ENCODE measurements around the gene SCUBE1. TPM values are rescaled to one million over a fixed set of nuclear protein-coding genes. Genes with fewer than 3 reads are reported as not detected.

SCUBE1 gene
- total RNA-seq, 1 donor from 2014 or later: 2.9 TPM

- Histone ChIP-seq H3K4me1 (peaks cover 0 to 19% of the 10 kb centered on the region in 2 donors), H3K27ac (no peak overlapping the region), H3K4me3 (no peak overlapping the region), H3K36me3 (no peaks in the 10 kb centered on the region), H3K9me3 (no peaks in the 10 kb centered on the region), H3K27me3 (no peaks in the 10 kb centered on the region)
- no peak for DNase-seq (ENCODE audit: low spot score in 2 of 2)
- no peak for TF ChIP-seq CTCF (IDR thresholded peaks at IDR 0.05)
- intact Hi-C loops (cut with DNase I): loop anchor here (10.0 kb wide), 1 partner anchor 1114 kb away; the partner anchor contains the start of genes NAGA, PHETA2 and SMDT1
Measured at GRCh38 chr22:43188829-43189545, 154.2 kb downstream of the SCUBE1 start.

- Histone ChIP-seq H3K4me3 (peak overlapping the region; percentile 52 to 96), H3K36me3 (no peaks in the 10 kb centered on the region), H3K27me3 (no peaks in the 10 kb centered on the region), H3K9me3 (no peaks in the 10 kb centered on the region), H3K4me1 (peaks cover 0 to 19% of the 10 kb centered on the region in 2 donors), H3K27ac (peak overlapping the region; percentile 91 to 95)
- intact Hi-C loops (cut with DNase I): loop anchor here (2.0 to 10.0 kb wide), 2 partner anchors 45 to 1113 kb away; partner anchors contain the start of genes MCAT, NAGA, PHETA2 and SMDT1
- peak; percentile 45 to 74 (median 65) for TF ChIP-seq CTCF (IDR thresholded peaks at IDR 0.05)
- DNase-seq (ENCODE audit: low spot score in 2 of 2): peak; percentile 80 to 98
Measured at GRCh38 chr22:43187171-43188099, 155.7 kb downstream of the SCUBE1 start.

GRCh38 chr22:43186272-43187170, 156.7 kb downstream of the SCUBE1 start, which contains the start of gene TTLL12:
Gene TTLL12, minus strand, starts transcription at chr22:43187134. Its CDS starts 65 bp downstream, at chr22:43187069.
- Histone ChIP-seq H3K9me3 (no peaks in the 10 kb centered on the region), H3K4me3 (peak within 1 kb of the TSS; percentile 87 to 96), H3K36me3 (peaks cover 0 to 2% of the 10 kb centered on the region in 2 donors), H3K27ac (peak within 1 kb of the TSS; percentile 91 to 95), H3K4me1 (peaks cover 0 to 19% of the 10 kb centered on the region in 2 donors), H3K27me3 (no peaks in the 10 kb centered on the region)
- peak in 1 of 2 donors; percentile 74 for DNase-seq (ENCODE audit: low spot score in 2 of 2)
- intact Hi-C loops (cut with DNase I): loop anchor here (1.0 to 10.0 kb wide), 3 partner anchors 35 to 1112 kb away; partner anchors contain the start of genes MCAT, NAGA, PHETA2 and SMDT1
- TF ChIP-seq CTCF (IDR thresholded peaks at IDR 0.05): peak in 1 of 3 experiments; percentile 5

GRCh38 chr22:43185860-43186261, 157.3 kb downstream of the SCUBE1 start:
- Histone ChIP-seq H3K4me3 (peak overlapping the region; percentile 87 to 96), H3K27ac (peak overlapping the region in 1 of 2 donors; percentile 88), H3K4me1 (peaks cover 0 to 19% of the 10 kb centered on the region in 2 donors), H3K36me3 (peaks cover 2 to 4% of the 10 kb centered on the region in 2 donors), H3K27me3 (no peaks in the 10 kb centered on the region), H3K9me3 (no peaks in the 10 kb centered on the region)
- no peak for TF ChIP-seq CTCF (IDR thresholded peaks at IDR 0.05)
- intact Hi-C loops (cut with DNase I): loop anchor here (1.0 to 10.0 kb wide), 3 partner anchors 35 to 1111 kb away; partner anchors contain the start of genes MCAT, NAGA, PHETA2 and SMDT1
- DNase-seq (ENCODE audit: low spot score in 2 of 2): peak in 1 of 2 donors; percentile 71
